ENCODE results near the gene GBA2.

Gene GBA2

DNA sequence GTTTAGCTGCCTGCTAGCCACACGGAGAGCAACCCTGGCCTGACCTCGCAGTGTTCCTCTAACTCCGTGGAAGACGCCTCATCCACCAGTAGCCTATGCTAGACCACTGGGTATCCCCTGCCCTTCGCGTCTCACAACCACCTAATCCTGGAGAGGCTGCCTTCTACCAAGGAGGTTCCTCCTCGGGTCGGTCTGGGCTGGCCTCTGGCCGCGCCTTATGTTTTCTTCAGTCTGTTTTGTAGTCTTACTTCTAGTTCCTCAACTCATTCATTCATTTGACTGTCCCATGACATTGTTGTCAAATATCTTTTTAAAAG lies 57.7 kb downstream of the GBA2 start:
- DNase-seq (ENCODE audit: low spot score), result no peak

DNA sequence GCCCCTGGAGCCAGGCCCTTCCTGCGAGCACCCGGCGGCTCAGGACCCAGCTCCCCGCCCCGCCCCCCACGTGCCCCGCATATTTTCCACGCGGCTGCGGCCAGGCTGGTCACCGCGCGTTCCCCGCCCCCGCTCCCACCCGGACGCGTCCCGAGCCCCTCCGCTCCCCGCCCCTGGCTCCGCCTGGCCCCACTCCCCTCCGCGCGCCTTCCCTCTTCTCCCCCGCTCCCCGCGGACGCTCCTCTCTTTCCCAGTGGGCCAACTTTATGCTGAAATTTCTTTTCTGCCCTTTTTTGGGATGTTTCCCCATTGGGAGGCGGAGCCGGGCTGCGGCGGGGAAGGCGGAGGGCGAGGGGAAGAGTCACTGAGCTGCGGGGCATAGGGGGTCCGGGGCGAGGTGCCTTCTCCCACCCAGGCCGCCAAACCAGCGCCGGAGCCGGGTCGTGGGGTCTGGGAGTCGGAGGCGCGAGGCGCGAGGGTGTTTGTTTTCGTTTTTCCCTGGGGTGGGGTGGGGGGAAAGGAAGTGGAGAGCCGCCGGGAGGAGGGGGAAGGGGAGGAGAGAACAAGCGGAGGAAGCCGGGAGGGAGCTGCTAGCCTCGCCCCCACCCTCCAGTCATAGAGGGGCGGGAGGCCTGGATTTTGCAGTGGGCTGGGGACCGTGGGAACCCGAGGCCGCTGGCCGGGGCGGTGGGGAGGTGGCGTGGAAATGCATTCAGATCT lies 58.3 kb downstream of the GBA2 start:
- DNase-seq (ENCODE audit: low spot score), result peak; percentile 55

DNA sequence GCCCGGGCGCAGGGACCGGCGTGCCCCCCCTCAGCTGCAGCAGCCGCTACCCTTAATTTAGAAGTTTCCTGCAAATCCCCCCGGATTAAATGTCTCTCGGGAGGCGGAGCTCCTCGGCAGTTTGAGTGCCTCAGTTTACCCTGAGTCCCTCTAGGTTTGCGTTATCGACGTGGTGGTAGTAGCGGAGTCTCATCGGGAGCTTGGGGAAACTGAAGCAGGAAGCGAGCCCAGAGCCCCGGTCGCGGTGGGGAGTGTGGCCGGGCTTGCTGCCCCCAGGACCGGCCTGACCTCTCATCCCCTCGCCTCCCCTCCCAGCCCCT lies 58.8 kb downstream of the GBA2 start:
- DNase-seq (ENCODE audit: low spot score), result no peak

DNA sequence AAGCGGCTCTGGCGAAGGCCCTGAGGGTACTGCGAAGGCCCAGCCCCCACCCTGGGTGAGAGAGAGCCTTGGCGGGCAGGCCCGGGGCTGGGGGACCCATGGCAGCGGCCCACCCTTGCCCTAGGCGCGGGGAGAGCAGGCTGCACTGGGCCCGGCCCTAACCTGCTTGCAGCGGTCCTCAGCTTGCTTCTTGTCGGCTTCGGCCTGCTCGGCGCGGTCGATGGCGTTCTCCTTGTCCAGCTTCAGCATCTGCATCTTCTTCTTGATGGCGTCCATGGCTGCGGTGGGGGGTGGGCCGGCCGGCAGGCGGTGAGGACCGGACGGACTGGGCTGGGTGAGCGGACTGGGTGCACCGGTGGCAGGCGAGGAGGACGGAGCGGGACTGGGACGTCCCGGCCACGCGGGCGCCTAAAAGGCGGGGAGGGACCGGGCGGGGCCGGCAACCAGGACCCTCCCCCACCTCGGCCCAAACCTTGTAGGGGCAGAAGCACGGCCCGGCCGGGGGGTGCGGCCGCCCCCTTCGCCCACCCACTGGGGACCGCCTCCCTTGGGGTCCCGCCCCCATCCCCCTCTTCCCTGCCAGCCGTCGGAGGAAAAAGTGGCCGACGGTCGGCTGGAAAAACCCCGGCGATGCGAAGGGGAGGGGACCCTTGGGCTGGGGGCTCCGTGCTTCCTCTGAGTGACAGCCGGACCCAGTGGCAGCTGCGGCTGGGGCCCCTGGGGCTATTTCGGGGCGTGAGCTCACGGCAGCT lies 59.3 kb downstream of the GBA2 start, which contains the start of gene TPM2:
Gene TPM2, minus strand, starts transcription at position 384 of the 752 bp plus-strand sequence. Its CDS starts 108 bp downstream, at position 276.
- DNase-seq (ENCODE audit: low spot score), result no peak

DNA sequence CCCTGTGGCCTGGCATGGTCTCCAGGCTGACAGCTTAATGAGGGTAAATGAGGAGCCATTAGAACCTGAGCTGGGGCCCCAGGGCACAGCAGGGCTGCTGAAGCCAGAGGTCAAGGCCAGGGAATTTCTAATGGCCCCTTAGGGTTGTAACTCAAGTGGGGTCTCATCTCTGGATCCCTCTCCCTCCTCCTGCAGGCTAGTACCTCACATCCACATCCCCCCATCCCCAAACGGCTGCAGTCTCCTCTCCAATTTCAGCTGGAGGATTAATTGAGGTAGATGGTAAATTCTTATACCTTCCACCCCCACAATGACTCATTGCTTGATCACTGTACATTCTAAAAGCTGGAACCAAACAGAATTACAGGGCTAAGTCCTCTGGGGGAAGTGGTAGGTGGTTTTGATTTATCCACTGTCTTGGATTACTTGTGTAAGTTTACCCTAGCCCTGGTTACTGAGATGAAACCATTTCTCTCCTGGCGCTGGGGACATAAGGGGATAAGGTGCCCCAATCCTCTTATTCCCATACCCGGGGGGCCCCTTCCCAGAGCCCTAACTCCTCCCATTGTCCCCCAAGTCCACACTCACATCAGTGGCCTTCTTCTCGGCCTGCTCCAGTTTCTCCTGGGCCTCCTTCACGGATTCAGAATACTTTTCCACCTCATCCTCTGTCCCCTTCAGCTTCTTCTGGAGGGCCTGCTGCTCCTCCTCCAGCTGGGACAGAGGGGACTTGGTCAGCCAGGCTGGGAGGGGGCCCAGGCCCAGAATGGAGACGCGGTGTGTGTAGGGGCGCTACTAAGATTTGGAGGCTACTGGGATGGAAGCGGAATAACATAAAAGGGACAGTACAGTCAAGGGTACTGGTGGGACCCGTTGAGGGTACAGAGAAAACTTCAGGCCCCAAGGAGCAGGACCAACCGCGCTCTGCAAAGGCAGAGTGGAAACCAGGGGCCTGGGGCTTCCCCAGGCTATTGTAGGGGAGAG lies 60.2 kb downstream of the GBA2 start:
- peak; percentile 89 for DNase-seq (ENCODE audit: low spot score)

DNA sequence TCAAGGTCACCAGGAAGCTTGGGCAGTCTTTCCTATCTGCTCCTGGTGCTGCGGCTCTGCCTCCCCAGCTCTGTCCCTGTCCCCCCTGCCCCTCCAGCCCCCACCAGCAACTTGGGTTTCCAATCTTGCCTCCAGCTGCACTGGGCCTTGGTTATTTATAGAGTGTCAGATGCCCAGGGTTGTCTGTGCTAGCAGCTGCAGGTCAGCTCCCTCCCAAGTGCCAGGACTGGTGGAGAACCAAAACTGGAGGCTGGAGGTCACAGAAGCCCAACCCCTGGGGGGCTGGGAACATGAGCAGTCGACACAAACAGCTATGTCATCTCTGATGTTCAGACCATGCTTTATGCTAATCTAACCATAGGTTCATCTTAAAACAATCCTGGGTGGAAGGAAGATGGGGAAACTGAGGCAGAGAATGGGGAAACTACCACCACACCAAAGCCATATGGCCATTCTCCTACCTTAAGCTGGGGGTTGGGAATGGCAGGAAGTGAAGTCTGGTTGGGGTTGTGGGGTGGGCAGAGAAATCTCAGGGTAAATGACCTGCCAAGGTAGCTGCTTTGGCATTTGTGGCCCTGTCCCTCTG lies 61.0 kb downstream of the GBA2 start:
- no peak for DNase-seq (ENCODE audit: low spot score)

DNA sequence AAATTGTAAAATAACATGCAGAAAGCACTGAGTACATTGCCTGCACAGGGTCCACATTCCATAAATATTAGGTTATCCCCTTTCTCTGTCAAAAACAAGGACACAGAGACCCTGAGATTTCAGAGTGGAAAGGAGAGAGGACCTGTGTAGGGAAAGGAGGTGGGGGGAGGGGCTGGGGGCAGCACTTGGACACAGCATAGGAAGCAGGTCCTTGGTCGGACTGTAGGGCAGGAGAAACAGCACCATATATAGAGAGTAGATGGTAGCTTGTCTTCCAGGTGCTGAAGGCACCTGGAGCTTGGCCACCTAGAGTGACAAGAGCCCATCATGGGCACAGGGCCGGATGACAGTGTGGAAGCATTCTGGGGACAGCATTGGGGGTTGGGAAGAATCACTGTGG lies 61.7 kb downstream of the GBA2 start:
- no peak for DNase-seq (ENCODE audit: low spot score)

Measured in COLO829 (cell line).